NCI-H446 treated with DMSO at 0.1 percent for 48 hours (cell line): ENCODE measurements around the gene LENG9.
"Not testable (repeated sequence)": the region's sequence is repeated elsewhere in the genome, so short reads cannot be mapped to it uniquely, and the experiment has no call there.

Experiments used
- DNase-seq: peaks from one replicate; lab custom pipeline; 2025; lab: John Stamatoyannopoulos, UW

LENG9 gene

DNA sequence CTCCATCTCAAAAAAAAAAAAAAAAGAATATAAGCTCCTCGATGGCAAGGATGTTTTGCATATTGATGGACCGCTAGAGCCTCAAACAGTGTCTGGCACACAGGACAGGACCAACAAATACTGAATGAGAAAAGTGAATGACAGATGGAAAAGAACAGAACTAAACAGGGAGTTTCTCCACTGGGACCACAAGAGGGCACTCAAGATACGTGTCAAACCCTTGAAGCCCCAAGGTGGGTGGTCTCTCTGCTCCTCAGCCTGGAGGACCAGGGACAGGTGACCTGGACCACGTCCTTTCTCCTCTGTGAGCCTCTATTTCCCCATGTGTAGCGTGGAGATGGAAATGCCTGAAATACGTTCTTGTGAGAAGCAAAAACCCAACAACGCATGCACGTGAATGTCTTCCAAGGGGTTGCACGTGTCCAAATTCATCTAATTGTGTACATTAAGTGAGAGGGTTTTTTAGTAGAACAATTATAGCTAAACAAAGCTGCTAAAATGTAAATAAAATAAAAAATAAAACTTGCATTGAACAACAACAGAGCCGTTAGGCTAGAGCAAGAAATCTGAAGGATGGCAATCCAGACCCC is 15.2 kb upstream of the LENG9 start:
- no peak for DNase-seq

DNA sequence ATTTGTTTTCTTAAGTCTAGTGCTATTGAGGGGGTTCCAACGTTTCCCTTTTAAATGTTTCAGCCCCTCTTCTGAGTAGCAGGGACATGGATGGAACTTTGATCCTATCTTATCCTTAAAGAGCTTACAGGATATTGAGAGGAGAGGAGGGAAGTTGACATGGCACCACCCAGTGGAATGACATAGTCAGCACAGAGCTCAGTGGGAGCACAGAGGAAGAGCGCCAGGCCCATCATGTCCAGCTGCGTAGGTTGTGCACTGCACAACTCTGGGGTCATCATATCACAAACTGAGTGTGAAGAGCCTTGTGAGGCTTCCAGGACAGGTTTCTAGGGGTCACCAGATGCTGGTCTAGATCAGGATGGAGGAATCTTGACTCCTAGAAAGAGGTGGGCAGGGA is 14.1 kb upstream of the LENG9 start:
- DNase-seq = no peak

DNA sequence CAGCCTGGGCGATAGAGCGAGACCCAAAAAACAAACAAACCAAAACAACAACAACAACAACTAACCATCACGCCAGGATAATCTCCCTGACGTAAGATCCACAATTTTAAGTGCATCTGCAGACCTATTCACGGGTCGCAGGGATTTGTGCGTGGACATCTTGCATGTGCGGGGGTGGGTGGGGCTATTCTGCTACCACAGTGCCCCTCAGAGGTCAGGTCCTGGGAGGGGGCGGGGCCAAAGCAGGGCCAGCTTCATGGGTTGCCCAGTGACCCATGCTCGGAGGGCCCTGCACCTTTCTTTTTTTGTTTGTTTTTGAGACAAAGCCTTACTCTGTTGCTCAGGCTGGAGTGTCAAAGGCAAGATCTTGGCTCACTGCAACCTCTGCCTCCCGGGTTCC is 12.1 kb upstream of the LENG9 start:
- no peak for DNase-seq

DNA sequence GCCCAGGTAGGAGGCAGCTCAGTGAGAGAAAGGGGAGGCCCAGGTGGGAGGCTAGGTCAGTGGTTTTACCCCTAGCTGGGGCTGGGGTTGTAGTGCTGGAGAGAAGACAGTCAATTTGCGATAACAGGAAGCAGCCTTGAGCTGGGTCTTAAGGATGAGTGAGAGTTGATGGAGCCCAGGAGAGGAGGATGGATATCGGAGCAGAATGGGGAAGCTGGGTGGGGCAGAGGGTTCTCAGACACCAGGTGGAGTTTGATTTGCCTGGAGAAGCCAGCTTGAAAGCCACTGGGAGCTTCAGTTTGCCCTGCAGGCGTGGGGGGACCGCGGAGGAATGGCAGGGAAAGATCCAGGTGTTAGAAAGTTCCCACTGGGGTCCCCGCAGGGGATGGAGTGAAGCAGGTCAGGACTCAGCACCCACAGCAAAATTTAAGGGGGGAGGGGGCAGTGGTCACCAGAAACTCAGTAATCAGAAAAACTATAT is 10.4 kb upstream of the LENG9 start:
- no peak for DNase-seq

DNA sequence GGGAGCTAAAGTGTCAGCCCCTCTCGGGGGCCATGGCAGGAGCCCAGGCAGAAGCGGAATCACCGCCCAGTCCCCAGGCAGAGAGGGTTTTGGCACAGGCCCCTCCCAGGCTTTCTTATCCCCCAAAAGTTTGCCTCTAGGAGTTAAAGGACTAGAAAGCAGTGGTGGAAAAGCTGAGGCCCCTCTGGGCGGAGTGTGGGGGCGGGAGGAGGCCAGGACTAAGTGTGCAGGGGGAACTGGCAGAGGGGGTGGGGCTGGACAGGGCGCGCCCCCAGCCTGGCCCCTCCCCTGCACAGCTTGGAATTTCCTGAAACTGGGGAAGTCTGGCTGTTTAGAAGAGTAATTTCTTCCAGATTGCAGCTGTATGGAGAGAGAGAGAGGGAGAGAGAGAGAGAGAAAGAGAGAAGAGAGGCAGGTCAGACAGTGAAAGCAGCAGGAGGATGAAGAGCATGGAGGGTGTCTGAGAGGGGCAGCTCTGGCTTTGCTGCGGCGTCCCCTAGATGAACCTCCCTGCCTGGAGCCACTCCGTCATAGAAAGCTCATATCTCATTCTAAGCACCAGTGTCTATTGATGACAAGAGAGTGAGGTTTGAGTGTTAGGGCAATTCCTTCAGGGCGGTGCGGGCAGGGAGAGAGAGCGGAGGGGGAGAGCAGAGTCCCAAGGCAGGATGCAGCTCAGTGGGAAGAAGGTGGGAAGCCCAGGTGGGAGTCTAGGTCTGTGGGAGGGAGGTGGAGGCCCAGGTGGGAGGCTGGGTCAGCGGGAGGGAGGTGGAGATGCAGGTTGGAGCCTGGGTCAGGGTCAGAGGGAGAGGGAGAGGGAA is 9.7 kb upstream of the LENG9 start, which contains the start of gene CDC42EP5:
CDC42EP5 (minus strand) TSS at position 226 of the 821 bp plus-strand sequence. CDS start 7,749 bp downstream, outside the sequence.
- no peak for DNase-seq

DNA sequence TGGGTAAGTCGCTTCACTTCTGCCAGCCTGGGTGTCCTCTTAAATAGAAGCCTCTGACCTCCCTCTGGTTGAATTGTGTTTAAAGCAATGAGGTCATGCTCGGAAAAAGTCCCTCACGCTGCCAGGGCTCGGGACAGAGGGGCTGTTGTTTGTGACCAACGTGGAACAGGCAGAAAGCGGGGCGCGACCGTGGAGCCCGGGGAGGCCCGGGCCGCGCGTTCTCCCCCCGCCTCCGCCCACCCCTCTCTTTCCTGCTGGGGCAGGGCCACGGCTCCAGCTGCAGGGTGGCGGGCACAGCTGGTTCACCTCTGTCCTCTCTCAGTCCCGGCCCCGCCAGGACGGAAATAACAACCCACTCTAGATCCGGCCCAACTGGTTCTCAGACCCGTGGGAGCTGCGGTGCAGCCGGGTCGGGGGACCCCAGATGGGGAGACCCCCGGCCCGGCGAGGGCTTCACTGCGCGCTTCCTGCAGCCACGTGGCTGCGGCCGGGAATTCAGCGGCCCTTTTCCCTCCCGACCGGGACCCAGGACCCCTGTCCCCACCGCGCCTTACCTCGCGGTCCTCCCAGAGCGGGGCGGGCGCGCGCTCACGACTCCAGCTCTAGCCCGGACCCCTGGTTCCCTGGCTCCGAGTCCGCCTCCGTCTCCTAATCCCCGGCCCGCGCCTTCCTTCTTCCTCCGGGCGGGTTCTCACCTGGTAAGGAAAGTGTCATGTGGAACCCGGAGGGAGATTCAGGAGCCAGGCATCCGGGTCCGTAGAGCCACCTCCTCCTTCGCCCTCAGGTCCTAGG is 7.6 kb upstream of the LENG9 start:
- no peak for DNase-seq

DNA sequence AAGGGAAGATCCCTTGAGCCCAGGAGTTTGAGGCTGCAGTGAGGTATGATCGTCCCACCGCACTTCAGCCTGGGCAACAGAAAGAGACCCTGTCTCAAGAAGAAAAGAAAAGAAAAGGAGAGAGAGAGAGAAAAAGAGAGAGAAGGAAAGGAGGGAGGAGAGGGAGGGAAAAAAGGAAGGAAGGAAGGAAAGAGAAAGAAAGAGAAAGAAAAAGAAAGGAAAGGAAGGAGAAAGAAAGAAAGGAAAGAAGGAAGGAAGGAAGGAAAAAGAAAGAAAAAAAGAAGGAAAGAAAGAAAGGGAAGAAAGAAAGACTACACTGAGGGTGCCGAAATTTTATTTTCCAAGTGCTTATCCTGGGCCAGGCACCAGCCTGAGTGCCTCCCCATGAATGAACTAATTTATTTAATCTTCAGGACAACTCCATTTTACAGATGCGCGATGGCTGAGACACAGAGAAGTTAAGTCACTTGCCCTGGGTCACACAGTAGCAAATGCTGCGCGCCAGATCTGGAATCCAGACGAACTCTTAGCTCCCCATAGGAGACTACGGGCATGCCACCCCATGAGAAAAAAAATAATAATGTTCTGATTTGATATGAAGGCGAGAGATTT is 6.8 kb upstream of the LENG9 start:
- DNase-seq = no peak

DNA sequence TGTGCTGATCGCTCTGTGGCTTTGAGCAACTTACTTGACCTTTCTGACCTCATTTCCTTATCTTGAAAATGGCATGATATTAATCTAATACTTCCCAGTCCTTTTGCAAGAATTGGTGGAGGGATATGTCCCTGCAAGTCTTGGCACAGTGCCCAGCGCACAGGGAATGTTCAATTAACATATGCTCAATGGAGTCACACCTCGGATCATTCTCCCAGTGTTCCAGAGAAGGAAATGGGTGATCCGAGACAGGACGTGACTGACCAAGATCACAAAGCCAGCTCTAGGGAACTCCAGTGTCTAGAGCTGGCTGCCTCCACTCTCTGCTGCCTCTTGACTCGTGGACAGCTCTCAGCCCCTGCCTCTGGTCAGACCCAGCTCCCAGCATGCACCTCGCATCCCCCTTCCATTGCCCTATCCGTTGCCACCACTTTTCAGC is 5.9 kb upstream of the LENG9 start:
- no peak for DNase-seq

DNA sequence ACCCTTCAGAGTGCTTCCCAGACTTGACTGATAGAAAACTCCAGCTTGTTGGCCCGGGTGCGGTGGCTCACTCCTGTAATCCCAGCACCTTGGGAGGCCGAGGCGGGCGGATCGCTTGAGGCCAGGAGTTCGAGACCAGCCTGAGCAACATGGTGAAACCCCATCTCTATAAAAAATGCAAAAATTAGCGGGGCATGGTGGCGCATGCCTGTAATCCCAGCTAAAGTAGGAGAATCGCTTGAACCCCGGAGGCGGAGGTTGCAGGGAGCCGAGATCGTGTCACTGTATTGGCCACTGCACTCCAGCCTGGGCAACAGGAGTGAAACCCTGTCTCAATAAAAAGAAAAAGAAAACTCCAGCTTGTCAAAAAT is 2.5 kb upstream of the LENG9 start:
- DNase-seq = not testable (repeated sequence)

DNA sequence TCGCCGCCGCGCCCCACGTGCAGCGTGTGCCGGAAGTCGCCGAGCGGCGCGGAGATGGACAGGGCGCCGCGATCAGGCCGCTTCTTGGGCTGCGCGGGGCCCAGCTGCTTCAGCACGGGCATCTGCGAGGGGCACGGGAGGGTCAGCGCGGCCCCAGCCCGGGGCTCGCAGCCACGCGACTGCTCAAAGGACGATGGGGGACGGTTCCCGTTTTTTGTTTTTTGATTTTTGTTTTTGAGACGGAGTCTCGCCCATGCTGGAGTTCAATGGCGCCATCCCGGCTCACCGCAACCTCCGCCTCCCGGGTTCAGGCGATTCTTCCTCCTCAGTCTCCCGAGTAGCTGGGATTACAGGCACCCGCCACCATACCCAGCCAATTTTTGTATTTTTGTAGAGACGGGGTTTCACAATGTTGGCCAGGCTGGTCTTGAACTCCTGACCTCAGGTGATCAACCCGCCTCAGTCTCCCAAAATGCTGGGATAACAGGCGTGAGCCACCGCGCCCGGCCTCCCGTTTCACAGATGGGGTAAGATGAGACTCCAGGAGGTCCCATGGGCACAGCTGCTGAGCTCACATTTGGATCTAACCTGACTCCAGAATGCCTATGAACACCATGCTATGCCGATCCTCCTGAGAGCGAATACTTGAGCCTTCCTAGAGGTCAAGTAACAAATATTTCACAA is 2.0 kb upstream of the LENG9 start:
- no peak for DNase-seq

DNA sequence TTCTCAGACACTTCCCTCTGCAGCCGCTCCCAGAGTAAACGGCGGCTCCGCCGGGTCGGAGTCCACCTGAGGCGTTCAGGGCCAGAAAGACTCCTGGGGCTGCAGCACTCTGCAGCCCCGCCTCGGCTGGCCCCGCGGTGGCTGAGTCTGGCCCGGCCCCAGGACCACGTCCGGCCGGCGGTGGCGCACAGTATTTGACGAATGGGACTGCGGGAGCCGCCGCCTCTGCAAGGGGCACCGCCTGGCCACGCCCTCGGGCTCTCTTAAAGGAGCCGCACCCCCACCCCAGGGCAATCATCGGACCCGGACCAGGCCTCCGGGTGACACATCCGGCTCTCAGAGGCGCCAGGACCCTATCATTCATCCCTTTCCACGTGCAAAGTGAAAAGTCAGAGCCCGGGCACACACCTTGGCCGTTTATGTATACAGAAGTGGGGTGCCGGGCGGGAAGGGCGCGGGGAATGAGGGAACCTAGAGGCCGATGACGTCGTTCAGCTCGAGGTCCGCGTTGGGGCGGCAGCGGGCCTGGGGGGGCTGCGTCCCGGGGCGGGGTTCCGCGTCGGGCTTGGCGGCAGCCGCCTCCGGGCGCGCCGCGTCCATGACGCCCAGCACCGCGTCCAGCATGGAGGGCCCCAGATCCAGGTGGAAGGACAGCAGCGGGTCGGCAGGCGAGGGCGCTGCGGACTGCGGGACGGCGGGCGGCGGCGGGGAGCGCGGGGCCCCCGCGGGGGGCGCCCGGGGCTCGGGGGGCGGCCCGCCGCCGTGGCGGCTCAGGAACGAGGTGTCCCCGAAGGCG is 1.2 kb upstream of the LENG9 start:
- peak; percentile 78 for DNase-seq

DNA sequence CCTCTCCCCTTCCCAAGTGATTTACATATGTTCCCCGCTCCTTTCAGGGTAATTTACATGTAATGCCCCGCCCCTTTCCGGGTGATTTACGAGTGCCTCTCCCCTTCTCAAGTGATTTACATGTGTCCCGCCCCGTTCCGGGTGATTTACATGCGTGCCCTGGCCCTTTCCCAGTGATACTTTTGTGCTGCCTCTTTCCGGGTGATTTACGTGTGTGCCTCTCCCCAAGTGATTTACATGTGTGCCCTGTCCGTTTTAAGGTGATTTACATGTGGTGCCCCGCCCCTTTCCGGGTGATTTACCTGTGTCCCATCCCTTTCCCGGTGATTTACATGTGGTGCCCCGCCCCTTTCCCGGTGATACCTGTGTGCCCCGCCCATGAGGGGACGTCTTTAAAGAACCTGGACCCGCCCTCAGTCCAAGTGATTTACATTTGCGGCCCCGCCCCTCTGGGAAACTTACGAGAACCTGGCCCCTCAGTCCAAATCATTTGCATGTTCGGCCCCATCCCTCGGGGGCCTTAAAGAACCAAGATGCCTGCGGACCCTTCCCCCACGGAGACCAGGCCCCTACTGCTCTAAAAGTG is 559 bp upstream of the LENG9 start:
- peak; percentile 88 for DNase-seq

DNA sequence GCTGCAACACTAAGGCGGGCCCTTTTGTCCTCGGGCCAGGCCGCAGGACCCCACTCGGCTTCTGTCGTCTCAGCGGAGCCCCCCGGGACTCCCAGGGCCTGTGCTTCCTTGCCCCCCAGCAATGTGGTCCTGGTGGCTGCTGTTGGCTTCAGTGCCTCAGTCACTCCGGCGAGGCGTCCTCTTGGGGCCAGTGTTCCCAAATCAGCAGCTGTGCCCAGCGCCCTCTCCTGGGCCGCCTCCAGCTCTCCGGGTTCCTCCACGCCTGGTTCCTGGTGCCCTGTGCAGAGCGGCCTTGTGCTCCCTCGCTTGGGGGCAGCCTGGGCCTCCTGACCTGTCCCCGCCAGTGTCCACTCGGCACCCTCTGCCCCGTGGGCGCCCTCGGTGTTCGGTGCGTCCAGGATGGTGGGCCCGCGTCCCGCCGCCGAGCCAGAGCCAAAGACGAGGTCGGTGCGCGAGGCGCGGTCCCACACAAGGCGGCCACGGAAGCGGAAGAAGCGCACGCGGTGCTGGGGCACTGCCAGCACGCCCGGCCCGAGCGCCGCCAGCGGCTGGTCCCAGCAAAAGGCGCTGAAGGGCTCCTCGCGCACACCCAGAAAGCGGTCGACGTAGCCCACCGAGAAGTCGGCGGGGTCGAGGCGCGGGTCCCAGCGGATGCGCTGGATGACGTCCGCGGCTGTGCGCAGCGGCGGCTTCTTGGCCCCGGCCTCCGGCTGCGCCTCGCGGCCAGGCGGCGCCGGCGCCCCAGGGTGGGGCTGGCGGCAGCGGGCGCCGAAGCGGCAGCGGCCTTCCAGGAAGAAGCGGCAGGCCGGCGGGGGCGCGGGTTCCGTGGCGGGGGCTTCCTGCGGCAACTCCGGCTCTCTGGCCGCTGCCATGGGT is 685 bp downstream of the LENG9 start:
- DNase-seq = no peak

DNA sequence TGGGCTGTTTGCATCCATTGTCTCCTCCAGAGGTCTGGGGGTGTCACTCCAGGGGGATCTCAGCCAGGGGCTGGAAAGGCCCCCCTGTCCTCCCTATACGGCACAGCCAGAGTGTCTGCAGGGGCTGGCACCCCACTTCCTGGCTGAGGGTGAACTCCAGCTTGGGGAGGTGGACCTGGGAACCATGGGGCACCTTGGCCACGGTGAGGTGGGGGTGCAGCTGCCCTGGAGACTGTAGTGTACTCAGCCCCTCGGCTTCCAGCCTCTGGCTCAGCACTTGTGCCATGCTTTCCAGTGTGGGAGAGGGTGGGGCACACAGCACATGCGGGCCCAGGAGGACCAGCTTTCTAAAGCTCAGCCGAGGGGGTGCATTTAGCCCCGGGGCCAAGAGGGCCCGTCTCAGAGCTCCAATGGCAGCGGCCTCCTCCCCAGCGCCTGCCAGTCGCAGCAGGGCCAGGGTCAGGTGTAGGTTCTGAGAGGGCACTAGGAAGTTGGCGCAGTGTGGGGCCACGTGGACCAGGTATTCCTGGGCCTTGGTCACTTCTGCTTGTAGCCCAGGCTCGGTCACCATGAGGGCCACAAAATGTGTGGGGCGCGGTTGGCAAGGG is 1.4 kb downstream of the LENG9 start:
- no peak for DNase-seq

DNA sequence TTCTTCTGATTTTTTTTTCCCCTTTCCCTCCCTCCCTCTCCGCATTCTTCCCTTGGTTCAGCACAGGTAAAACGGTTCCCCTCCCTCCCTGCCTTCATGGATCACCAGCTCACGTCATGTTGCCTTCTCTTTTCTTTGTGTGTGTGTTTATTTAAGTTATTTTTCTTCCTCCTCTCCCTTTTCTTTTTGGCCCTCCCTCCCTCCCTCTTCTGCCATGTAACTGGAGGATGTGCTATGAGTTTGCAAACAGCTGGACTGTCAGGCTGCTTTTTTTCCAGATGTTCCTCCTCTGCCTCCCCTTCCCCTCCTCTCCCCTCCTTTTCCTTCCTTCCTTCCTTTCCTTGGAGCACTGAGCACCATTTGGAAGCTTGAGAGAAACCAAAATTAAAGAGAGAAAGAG is 2.0 kb downstream of the LENG9 start:
- no peak for DNase-seq

DNA sequence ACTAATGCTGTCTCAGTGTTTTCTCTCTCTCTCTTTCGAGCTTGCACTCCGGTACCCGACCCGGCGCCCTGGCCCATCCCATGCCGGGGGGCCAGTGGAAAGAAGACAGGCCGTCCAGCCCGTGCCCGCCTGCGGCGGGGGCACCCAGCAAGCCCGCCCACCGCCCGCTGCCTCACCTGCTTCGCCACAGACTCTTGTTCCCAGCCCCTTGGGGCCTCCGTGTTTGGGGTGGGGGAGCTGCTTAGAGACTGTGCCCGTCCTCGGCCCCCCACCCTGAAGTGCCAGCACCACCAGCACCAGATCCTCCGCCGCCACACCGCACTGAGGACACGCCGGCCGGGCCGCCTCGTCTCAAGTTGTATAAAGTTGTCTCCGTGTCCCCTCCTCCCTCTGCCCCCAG is 2.4 kb downstream of the LENG9 start:
- no peak for DNase-seq

DNA sequence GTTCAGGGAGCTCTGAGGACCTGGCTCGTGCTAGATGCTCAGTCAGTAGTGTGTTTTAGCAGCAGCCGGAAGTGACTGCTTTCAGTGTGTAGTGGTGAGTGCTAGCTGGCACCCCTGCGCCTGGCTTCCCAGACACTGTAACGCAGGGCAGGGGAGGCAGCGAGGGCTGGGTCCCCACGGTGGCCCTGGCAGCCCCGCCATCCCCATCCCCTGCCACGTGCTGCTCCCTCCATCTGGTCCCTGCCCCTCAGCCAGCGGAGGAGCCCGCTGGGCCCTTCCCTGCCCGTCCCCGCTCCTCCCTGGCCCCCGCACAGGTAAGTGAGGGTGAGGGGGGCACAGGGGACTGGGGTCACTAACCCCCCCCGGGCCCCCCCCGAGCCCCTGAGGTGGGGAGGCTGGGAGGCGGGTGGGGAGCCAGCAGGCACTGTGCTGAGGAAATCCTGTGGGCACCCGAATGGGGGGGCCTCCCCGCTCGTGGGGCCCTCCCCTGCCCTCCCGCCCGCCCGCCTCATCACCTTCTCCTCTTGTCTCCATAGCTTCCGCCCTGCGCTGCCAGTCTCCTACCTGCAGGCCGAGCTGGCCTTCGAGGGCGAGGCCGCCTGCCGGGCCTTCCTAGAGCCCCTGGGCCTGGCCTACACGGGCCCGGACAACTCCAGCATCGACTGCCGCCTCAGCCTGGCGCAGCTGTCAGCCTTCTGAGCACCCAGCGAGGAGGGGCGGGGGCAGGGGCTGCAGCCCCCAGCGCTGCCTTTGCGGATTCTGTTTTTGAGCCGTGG is 3.2 kb downstream of the LENG9 start:
- DNase-seq = no peak
